Vagina (tissue), 2 donors: ENCODE measurements around the gene MAB21L4.

Experiments
- POLR2A ChIP-seq, 2 donors: fragments of 450-650 bp; IDR thresholded peaks; one replicate each; pipeline ENCODE4 v1.6.1; 2017; ENCODE audit warnings: antibody characterized with exemption in 2 of 2, mild to moderate bottlenecking in 2 of 2, moderate library complexity in 2 of 2
- POLR2AphosphoS5 ChIP-seq, 2 donors: sonication (generic); formaldehyde crosslinking; IDR thresholded peaks; one replicate each; pipeline ENCODE4 v1.9.0; 2017; ENCODE audit warnings: antibody characterized with exemption in 2 of 2, mild to moderate bottlenecking in 2 of 2, low read depth in 1 of 2; ENCODE audit not compliant: insufficient read depth in 1 of 2
- TF ChIP-seq, protein P1 (sequence below), 3 experiments: fragments of 450-650 bp in 2 of 3; fragments of 200-600 bp in 1 of 3; sonication (generic) in 1 of 3; IDR thresholded peaks; one replicate each; pipeline ENCODE4 v1.5.1; 2017 to 2019; ENCODE audit warnings: antibody characterized with exemption in 3 of 3, mild to moderate bottlenecking in 2 of 3, moderate library complexity in 2 of 3

GRCh38 chr2:240916571-240917008, 20.6 kb upstream of the MAB21L4 start:
- TF ChIP-seq POLR2A (IDR thresholded peaks at IDR 0.05) (no peak), POLR2AphosphoS5 (IDR thresholded peaks at IDR 0.05; ENCODE audit: insufficient read depth in 1 of 2, low read depth in 1 of 2) (peak in 1 of 2 donors; percentile 83)
- TF ChIP-seq, protein P1, sequence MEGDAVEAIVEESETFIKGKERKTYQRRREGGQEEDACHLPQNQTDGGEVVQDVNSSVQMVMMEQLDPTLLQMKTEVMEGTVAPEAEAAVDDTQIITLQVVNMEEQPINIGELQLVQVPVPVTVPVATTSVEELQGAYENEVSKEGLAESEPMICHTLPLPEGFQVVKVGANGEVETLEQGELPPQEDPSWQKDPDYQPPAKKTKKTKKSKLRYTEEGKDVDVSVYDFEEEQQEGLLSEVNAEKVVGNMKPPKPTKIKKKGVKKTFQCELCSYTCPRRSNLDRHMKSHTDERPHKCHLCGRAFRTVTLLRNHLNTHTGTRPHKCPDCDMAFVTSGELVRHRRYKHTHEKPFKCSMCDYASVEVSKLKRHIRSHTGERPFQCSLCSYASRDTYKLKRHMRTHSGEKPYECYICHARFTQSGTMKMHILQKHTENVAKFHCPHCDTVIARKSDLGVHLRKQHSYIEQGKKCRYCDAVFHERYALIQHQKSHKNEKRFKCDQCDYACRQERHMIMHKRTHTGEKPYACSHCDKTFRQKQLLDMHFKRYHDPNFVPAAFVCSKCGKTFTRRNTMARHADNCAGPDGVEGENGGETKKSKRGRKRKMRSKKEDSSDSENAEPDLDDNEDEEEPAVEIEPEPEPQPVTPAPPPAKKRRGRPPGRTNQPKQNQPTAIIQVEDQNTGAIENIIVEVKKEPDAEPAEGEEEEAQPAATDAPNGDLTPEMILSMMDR (IDR thresholded peaks at IDR 0.05), result no peak
